AG09319 (cell line): ENCODE measurements around the gene GBF1.

ENCODE experiments used
- DNase-seq: peaks from one replicate; pipeline ENCODE4 v3.0.0-alpha.2; 2010; ENCODE audit warnings: low read depth; ENCODE audit errors: extremely low read depth
- CTCF ChIP-seq: IDR thresholded peaks from 2 replicates; pipeline ENCODE4 v1.5.1; 2011; ENCODE audit warnings: low read depth, mild to moderate bottlenecking, inconsistent platforms, low read length, moderate library complexity

Gene GBF1

GRCh38 chr10:102342958-102343357 is 97.6 kb downstream of the GBF1 start:
- no peak for TF ChIP-seq CTCF
- no peak for DNase-seq

GRCh38 chr10:102344067-102344466 is 98.7 kb downstream of the GBF1 start:
- DNase-seq = no peak
- no peak for TF ChIP-seq CTCF

DNA sequence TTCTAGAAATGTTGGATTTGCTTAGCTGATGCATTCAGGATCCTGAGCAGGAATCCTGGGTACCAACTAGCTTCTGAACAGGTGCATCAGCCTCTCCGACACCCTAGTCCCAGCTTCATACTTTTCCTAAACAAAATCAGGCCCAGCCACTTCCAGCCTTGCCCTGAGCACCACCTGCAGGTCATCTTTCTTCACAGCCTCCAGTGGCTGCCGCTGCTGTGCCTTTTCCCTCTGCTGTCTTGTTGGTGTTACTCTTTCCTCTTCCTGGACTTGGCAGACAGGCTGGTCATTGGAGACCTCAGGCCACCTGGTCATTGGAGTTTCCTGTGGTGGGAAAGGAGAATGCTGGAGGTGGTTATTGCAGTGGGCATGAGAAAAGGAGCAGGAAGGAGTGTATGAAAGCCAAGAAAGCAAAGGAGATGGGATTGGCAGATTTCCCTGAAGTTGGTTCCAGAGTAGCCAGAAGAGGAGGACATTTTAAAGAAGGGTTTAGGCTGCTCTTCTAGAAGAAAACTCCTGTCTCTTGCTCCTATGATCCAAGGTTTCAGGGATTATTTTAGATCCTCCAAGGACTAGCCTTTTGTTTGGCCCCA is 102.0 kb downstream of the GBF1 start:
- TF ChIP-seq CTCF = peak; percentile 57
- no peak for DNase-seq

DNA sequence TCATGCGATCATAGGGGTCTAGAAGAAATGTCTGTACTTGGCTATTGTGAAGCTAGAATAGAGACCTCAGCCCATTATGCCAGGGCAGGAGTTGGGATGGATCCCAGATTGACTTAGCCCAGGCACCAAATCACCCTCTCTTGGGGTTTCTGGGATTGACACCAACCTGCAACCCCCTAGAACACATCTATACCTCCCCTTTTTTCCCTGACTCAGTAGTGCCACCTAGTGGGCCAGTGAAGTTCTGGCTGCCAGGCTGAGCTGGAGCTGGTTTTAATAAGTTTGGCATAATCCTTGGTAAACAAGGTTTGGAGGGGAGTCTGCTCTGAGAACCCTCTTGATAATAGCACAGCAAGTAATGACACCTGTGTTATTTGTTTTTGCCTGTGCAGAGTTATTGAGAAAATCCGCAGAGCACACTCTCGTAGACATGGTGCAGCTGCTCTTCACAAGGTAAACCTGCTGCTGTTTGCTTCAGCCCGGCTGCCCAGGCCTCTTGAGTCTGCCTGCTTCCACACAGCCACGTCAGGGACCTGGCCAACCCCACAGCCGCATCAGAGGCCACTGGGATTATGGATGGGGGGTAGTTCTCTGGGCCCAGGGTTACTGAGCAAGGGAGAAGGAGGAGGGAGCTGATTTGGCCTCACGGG is 106.9 kb downstream of the GBF1 start:
- peak; percentile 22 for DNase-seq
- TF ChIP-seq CTCF = peak; percentile 91

GRCh38 chr10:102354451-102354850 is 109.1 kb downstream of the GBF1 start:
- no peak for TF ChIP-seq CTCF
- no peak for DNase-seq

- no peak for DNase-seq
- no peak for TF ChIP-seq CTCF
Measured at GRCh38 chr10:102358712-102359382, 113.5 kb downstream of the GBF1 start.

GRCh38 chr10:102367441-102367840 is 122.1 kb downstream of the GBF1 start:
- TF ChIP-seq CTCF = no peak
- DNase-seq = no peak
